DMS79 (cell line): Measurements from ENCODE around the gene ME1.
"Not testable (repeated sequence)": the region's sequence is repeated elsewhere in the genome, so short reads cannot be mapped to it uniquely, and the experiment has no call there.

Source experiments
- DNase-seq: peaks from one replicate; lab custom pipeline; 2025; lab: John Stamatoyannopoulos, UW

ME1 gene

GRCh38 chr6:83256719-83257118 lies 174.1 kb downstream of the ME1 start:
- not testable (repeated sequence) for DNase-seq

DNA sequence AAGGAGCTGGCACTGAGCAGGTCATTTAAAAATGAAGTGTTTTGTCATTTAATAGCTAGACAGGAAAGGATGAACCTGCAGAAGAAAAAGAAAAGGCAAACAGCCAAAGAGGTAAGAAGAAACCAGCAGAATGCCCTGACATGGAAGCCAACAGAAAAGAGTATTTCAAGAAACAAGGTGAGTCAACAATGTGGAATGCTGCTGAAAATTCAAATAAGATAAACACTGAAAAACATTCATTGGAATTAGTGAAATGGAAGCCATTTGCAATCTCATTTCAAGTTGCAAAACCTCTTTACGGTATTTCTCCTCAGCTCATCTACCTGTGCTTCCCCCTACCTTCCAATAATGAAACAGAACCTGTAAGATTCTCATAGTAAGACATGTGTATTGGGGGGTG lies 178.1 kb downstream of the ME1 start:
- no peak for DNase-seq

DNA sequence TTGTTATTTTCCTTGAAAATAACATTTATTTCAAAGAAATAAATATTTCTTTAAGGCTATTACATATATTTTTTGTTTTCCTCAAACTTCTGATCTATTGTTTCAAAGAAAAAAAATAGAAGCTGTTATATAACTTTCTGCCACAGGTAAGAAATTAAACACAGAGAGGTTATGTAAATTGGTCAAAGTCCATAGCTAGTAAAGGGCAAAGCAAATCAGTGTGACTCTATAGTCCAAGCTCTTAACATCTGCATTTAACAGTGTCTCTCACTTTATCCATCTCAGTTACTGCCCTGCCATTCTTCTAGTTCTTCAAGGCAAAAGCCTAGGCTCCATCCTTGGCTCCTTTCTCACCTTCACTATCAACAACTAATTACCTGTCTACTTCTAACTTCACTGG lies 180.6 kb downstream of the ME1 start:
- no peak for DNase-seq

DNA sequence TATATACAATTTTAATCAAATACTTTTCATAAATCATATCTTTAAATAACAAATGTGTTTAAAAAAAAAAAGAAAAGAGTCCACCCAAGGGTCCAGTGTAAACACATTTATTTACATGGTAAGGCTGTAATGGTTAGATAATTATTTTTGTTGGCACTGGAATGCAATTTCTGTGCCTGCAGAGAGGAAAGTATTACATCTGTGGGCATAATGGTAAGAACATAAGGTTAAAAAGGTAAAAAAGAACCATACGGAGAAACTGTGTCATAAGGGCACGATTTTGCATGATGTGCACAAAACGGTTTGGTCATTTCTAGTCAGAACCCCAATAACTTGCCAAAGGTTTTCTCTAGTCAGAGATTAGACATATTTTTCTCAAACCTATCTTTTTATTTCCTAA lies 183.4 kb downstream of the ME1 start:
- no peak for DNase-seq

GRCh38 chr6:83231146-83231545 lies 199.7 kb downstream of the ME1 start:
- DNase-seq, result no peak

DNA sequence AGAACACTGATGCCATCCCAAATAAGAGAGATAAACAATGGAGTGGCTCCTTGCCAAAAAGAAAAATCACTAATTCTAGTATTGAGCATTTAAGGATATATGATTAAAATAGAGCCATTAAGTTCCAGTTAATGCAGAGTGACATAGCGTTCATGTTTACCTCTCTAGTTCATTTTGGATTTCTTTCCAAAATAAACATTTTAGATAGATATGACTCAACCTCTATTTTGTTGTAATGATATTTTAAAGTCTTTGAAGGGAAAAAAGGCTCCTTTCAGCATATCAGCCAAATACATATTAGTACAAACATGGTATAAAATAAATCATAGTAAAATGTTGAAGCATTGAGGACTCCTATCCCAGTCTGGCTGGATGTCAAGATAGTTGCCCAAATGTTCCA lies 204.3 kb downstream of the ME1 start:
- DNase-seq, result no peak

DNA sequence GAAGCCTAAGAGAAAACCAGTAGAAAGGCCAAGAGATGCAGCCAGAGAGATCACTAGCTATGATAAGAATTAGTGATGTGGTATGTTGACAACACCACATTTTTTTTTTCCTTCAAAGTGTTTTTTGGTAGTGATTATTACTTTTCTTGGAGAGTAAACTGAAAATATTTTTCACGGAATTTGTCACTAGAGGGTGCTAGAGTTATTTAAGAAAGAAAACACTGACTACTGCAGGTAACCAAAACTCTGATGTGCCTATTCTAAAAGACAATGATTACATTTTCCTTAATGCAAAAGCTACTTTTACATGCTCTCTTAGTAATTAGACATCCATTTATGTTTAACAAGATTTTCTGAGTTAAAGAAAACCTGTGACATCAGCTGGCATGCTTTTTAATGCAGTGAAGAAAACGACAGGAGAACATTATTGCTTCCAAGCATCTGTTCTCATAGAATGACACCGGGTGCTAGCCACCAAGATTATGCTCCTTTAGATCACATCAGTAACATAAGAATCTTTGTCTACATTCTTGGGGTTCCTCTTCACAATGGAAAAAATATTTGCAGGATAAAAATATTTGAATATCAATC lies 208.9 kb downstream of the ME1 start:
- no peak for DNase-seq

- no peak for DNase-seq
Measured at GRCh38 chr6:83221276-83221675, 209.6 kb downstream of the ME1 start.

DNA sequence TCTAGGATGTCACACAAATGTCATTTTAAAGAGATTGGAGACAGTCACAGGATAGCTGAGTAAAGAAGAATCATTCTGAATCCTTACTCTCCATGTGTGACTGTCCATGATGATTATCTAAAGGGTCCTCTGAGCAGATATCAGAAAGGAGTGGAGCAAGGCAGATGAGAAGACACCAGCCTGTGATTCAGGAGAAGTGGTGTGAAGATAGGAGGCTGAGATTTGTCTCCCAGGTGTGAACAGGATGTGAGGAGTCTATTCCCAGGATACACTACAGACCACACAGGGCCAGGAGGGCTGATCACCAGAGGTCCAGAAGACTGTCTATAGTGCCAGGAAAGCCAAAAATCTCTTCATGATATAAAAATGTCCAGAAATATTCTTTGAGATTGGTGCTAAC lies 210.7 kb downstream of the ME1 start:
- DNase-seq, result no peak

GRCh38 chr6:83218646-83219045 lies 212.2 kb downstream of the ME1 start:
- no peak for DNase-seq

- DNase-seq, result no peak
Measured at GRCh38 chr6:83216806-83217205, 214.0 kb downstream of the ME1 start.

GRCh38 chr6:83215131-83216047 lies 215.5 kb downstream of the ME1 start:
- DNase-seq, result peak; percentile 23

- no peak for DNase-seq
Measured at GRCh38 chr6:83202031-83202430, 228.8 kb downstream of the ME1 start.

- DNase-seq, result no peak
Measured at GRCh38 chr6:83199863-83200225, 231.0 kb downstream of the ME1 start.

GRCh38 chr6:83199173-83199862 lies 231.5 kb downstream of the ME1 start:
- no peak for DNase-seq

- no peak for DNase-seq
Measured at GRCh38 chr6:83198486-83199172, 232.2 kb downstream of the ME1 start.

GRCh38 chr6:83193747-83194566 lies 236.9 kb downstream of the ME1 start:
- peak; percentile 1 for DNase-seq

DNA sequence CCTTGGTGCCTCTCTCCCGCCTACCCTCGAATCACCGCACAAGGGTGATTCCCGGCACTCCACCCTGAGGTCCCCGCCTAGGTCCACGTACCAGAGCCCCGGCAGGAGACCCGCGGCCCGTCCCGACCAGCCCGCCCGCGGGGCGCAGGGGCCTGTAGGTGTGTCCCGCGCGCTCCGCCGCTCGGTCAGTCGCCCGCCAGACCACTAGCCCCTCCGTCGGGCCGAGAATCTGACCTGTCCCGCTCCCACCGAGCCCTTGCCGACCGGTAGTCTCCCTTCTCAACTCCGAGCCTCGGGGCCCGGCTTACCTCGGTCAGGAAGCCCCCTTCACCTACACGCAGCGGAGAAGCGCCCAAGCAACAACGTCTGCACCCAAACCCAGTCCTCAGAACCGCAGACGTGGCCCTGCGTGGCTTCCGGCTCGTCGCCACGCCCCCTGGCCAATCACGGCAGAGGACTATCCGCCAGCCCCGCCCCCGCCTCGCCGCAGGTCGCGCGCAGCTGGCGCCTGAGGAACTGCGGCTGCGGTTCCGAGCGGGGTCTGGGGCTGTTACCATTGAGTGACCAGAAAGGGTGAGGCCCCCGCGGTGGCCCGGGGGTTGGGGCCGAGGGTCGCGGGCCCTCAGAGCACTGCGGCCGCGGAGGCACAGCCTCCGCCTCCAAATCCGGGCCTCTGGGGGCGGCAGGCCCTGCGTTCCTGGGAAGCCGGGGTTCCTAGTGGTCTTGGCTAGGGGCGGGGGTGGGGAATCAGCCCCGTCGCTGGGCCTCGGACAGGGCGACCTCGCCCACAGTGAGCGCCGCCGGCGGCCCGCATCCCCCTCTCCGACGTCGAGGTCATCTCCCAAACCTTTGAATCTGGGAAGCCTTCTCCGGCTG lies 237.7 kb downstream of the ME1 start, which contains the start of the genes PGM3 and RWDD2A:
Gene PGM3 (minus strand): TSS at position 395 of the 876 bp plus-strand sequence. CDS start 2,253 bp downstream, outside the sequence.
Gene RWDD2A (plus strand): TSS at position 487 of the 876 bp plus-strand sequence. CDS start 1,095 bp downstream, outside the sequence.
- peak; percentile 62 for DNase-seq

- no peak for DNase-seq
Measured at GRCh38 chr6:83192456-83192855, 238.4 kb downstream of the ME1 start.

GRCh38 chr6:83191974-83192373 lies 238.9 kb downstream of the ME1 start:
- DNase-seq, result not testable (repeated sequence)
